Measurements from ENCODE around the gene YAE1.

DNA sequence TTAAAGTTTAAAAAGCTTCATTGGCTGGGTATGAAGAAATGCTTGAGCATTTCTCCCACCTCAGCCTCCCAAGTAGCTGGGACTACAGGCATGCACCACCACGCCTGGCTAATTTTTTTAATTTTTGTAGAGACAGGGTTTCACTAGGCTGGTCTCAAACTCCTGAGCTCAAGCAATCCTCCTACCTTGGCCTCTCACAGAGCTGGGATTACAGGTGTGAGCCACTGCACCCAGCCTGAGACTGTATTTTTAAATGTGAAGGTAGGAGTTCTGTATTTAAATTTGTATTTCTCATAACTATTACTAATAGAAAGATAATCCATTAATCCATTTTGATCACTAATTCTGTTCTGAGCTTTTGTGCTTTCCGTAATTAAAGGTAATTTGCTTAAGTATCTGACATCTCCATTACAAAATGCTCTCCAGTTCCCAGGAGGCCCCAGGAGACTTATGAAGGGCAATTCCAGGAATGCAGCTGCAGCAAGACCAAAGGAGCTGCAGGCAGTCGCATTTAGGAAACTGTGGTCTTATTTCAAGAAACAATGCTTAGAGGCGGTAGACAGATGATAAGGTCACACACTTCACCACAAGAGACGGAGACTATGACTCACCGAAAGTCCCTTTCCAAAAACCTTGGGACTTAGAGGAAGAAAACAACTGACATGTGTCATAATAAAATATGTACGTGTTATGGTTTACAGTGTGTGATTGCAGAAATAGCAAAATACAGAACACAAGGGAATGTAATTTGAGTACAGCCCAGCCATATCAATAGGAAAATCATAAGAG lies 23.3 kb downstream of the YAE1 start:
- TF ChIP-seq REST (IDR thresholded peaks at IDR 0.05; ENCODE audit: low read depth) (no peak), RAD21 (IDR thresholded peaks at IDR 0.05; ENCODE audit: low read depth) (no peak)
